NCI-H2171 treated with DMSO at 0.1 percent for 48 hours (cell line): ENCODE results near the gene SLC44A4.
"Not testable (repeated sequence)": the region's sequence is repeated elsewhere in the genome, so short reads cannot be mapped to it uniquely, and the experiment has no call there.

ENCODE experiments used
- DNase-seq: peaks from one replicate; lab custom pipeline; 2025; lab: John Stamatoyannopoulos, UW

Gene SLC44A4

GRCh38 chr6:31859923-31860322 lies 18.9 kb downstream of the SLC44A4 start:
- no peak for DNase-seq

- DNase-seq, result no peak
Measured at GRCh38 chr6:31858707-31859106, 20.1 kb downstream of the SLC44A4 start.

- DNase-seq, result not testable (repeated sequence)
Measured at GRCh38 chr6:31857774-31858173, 21.0 kb downstream of the SLC44A4 start.

GRCh38 chr6:31851980-31852718 lies 26.6 kb downstream of the SLC44A4 start:
- DNase-seq, result not testable (repeated sequence)

GRCh38 chr6:31851485-31851832 lies 27.3 kb downstream of the SLC44A4 start:
- DNase-seq, result no peak

GRCh38 chr6:31850765-31851484 lies 27.9 kb downstream of the SLC44A4 start:
- DNase-seq, result no peak

- DNase-seq, result no peak
Measured at GRCh38 chr6:31847276-31847978, 31.4 kb downstream of the SLC44A4 start.

- DNase-seq, result no peak
Measured at GRCh38 chr6:31844507-31844906, 34.3 kb downstream of the SLC44A4 start.

GRCh38 chr6:31842053-31842452 lies 36.7 kb downstream of the SLC44A4 start:
- no peak for DNase-seq

GRCh38 chr6:31839779-31840126 lies 39.0 kb downstream of the SLC44A4 start:
- not testable (repeated sequence) for DNase-seq

GRCh38 chr6:31838968-31839367 lies 39.8 kb downstream of the SLC44A4 start:
- DNase-seq, result no peak

GRCh38 chr6:31838114-31838553 lies 40.7 kb downstream of the SLC44A4 start:
- not testable (repeated sequence) for DNase-seq

- no peak for DNase-seq
Measured at GRCh38 chr6:31837369-31838113, 41.3 kb downstream of the SLC44A4 start.

GRCh38 chr6:31836474-31837368 lies 42.1 kb downstream of the SLC44A4 start:
- no peak for DNase-seq

GRCh38 chr6:31836047-31836473 lies 42.7 kb downstream of the SLC44A4 start:
- DNase-seq, result no peak

GRCh38 chr6:31834367-31835250 lies 44.2 kb downstream of the SLC44A4 start:
- peak; percentile 92 for DNase-seq

- DNase-seq, result no peak
Measured at GRCh38 chr6:31831350-31832215, 47.2 kb downstream of the SLC44A4 start.

GRCh38 chr6:31830886-31831335 lies 47.9 kb downstream of the SLC44A4 start:
- no peak for DNase-seq
